Smooth muscle cell (in vitro differentiated cells): ENCODE data around the gene ADGRD2. TPM values are rescaled to one million over a fixed set of nuclear protein-coding genes. Genes with fewer than 3 reads are reported as not detected.

Source experiments
- DNase-seq: peaks from one replicate; lab custom pipeline; 2025; ENCODE audit not compliant: unreplicated experiment; lab: John Stamatoyannopoulos, UW
- H2AFZ ChIP-seq: fragments of 200-600 bp; sonication (generic); 2 replicates; pipeline ENCODE4 v1.6.0; 2016; ENCODE audit warnings: antibody characterized with exemption, low read depth, mild to moderate bottlenecking
- H3F3A ChIP-seq: fragments of 200-600 bp; sonication (generic); 2 replicates; pipeline ENCODE4 v1.6.0; 2017; ENCODE audit warnings: antibody characterized with exemption, low read depth
- H3K27ac ChIP-seq: fragments of 200-600 bp; sonication (generic); 2 replicates; pipeline ENCODE4 v1.5.1; 2016; ENCODE audit warnings: low read depth, mild to moderate bottlenecking
- H3K27me3 ChIP-seq: fragments of 200-600 bp; sonication (generic); 2 replicates; pipeline ENCODE4 v1.6.1; 2016; ENCODE audit warnings: low read depth, mild to moderate bottlenecking
- H3K36me3 ChIP-seq: fragments of 200-600 bp; sonication (generic); 2 replicates; pipeline ENCODE4 v1.5.1; 2016; ENCODE audit warnings: low read depth
- H3K4me1 ChIP-seq: fragments of 200-600 bp; sonication (generic); 2 replicates; pipeline ENCODE4 v1.5.1; 2016; ENCODE audit warnings: low read depth
- H3K4me2 ChIP-seq: fragments of 200-600 bp; sonication (generic); 2 replicates; pipeline ENCODE4 v1.6.0; 2016; ENCODE audit warnings: mild to moderate bottlenecking
- H3K4me3 ChIP-seq: fragments of 200-600 bp; sonication (generic); 2 replicates; pipeline ENCODE4 v1.5.1; 2016; ENCODE audit warnings: mild to moderate bottlenecking
- H3K79me2 ChIP-seq: fragments of 200-600 bp; sonication (generic); 2 replicates; pipeline ENCODE4 v1.6.0; 2016; ENCODE audit warnings: low read depth, mild to moderate bottlenecking
- H3K9ac ChIP-seq: fragments of 200-600 bp; sonication (generic); 2 replicates; pipeline ENCODE4 v1.6.0; 2016; ENCODE audit warnings: low read depth
- H3K9me3 ChIP-seq: fragments of 200-600 bp; sonication (generic); replicated peaks from 2 replicates; pipeline ENCODE4 v1.5.1; 2016; ENCODE audit warnings: low read depth
- H4K20me1 ChIP-seq: fragments of 200-600 bp; sonication (generic); 2 replicates; pipeline ENCODE4 v1.6.0; 2016; ENCODE audit warnings: low read depth
- CTCF ChIP-seq: fragments of 200-600 bp; sonication (generic); IDR thresholded peaks from 2 replicates; pipeline ENCODE4 v1.5.1; 2017; ENCODE audit warnings: borderline replicate concordance, mild to moderate bottlenecking, antibody characterized with exemption; ENCODE audit not compliant: insufficient read depth, poor library complexity, severe bottlenecking
- WGBS: methylation state at CpG from one replicate; pipeline ENCODE4 v1.1.7; 2016; ENCODE audit warnings: low lambda C conversion rate; 5-methylcytosine and 5-hydroxymethylcytosine counted together
- polyA plus RNA-seq: library from polyadenylated mRNA; unstranded; fragments of >200 nt; fragmentation: Nextera tagmentation; extraction: Ambion mirVana; gene quantifications from 2 replicates; pipeline ENCODE4 v1.2.1, GENCODE V29; 2016
- total RNA-seq: library from RNA; depleted of rRNA; stranded (reverse); fragments of >200 nt; gene quantifications from 2 replicates; pipeline ENCODE4 v1.2.3, GENCODE V29; 2014

The ADGRD2 gene
- total and polyA plus RNA-seq, 2 experiments from 2014 or later: not detected

- 94% methylated on average over 7 of the region's 7 CpGs for whole genome bisulfite sequencing
Observed at GRCh38 chr9:124426361-124426760, 23.9 kb upstream of the ADGRD2 start.

GRCh38 chr9:124427281-124427680 lies 23.0 kb upstream of the ADGRD2 start:
- no peaks in the 10 kb centered on the region for H3K27me3 ChIP-seq
- no peak overlapping the region for H2AFZ ChIP-seq
- no peak overlapping the region for H3K4me3 ChIP-seq
- WGBS: 63% methylated on average over 4 of the region's 4 CpGs
- no peaks in the 10 kb centered on the region for H3K36me3 ChIP-seq
- no peak for TF ChIP-seq CTCF
- no peak overlapping the region for H3K27ac ChIP-seq
- no peaks in the 10 kb centered on the region for H4K20me1 ChIP-seq
- no peaks in the 10 kb centered on the region for H3K4me1 ChIP-seq
- H3K79me2 ChIP-seq: no peaks in the 10 kb centered on the region
- DNase-seq: no peak
- no peak overlapping the region for H3K4me2 ChIP-seq
- H3F3A ChIP-seq: no peaks in the 10 kb centered on the region
- H3K9me3 ChIP-seq: no peaks in the 10 kb centered on the region
- no peak overlapping the region for H3K9ac ChIP-seq

More at GRCh38 chr9:124426361-124426760, 23.9 kb upstream of the ADGRD2 start:
- H3F3A ChIP-seq: no peaks in the 10 kb centered on the region
- H3K27ac ChIP-seq: no peak overlapping the region
- no peak for DNase-seq
- no peak overlapping the region for H3K9ac ChIP-seq
- TF ChIP-seq CTCF: no peak
- H3K4me3 ChIP-seq: no peak overlapping the region
- H3K9me3 ChIP-seq: no peaks in the 10 kb centered on the region
- no peaks in the 10 kb centered on the region for H3K36me3 ChIP-seq
- no peaks in the 10 kb centered on the region for H4K20me1 ChIP-seq
- no peaks in the 10 kb centered on the region for H3K79me2 ChIP-seq
- H3K4me1 ChIP-seq: no peaks in the 10 kb centered on the region
- no peak overlapping the region for H3K4me2 ChIP-seq
- H2AFZ ChIP-seq: no peak overlapping the region
- no peaks in the 10 kb centered on the region for H3K27me3 ChIP-seq

GRCh38 chr9:124428751-124429529 lies 21.3 kb upstream of the ADGRD2 start:
- no peaks in the 10 kb centered on the region for H3F3A ChIP-seq
- H4K20me1 ChIP-seq: no peaks in the 10 kb centered on the region
- DNase-seq: no peak
- no peaks in the 10 kb centered on the region for H3K4me1 ChIP-seq
- H3K4me3 ChIP-seq: no peak overlapping the region
- 90% methylated on average over 28 of the region's 28 CpGs for WGBS
- H3K9me3 ChIP-seq: no peaks in the 10 kb centered on the region
- no peak overlapping the region for H3K27ac ChIP-seq
- H3K9ac ChIP-seq: no peak overlapping the region
- no peak for TF ChIP-seq CTCF
- H3K27me3 ChIP-seq: no peaks in the 10 kb centered on the region
- H2AFZ ChIP-seq: no peak overlapping the region
- H3K36me3 ChIP-seq: no peaks in the 10 kb centered on the region
- H3K4me2 ChIP-seq: no peak overlapping the region
- H3K79me2 ChIP-seq: no peaks in the 10 kb centered on the region

- Histone ChIP-seq H3K79me2 (no peaks in the 10 kb centered on the region), H3K9me3 (no peaks in the 10 kb centered on the region), H2AFZ (no peak overlapping the region), H3K4me1 (no peaks in the 10 kb centered on the region), H3K4me2 (no peak overlapping the region), H3K36me3 (no peaks in the 10 kb centered on the region), H3F3A (no peaks in the 10 kb centered on the region), H4K20me1 (no peaks in the 10 kb centered on the region), H3K27me3 (no peaks in the 10 kb centered on the region), H3K9ac (no peak overlapping the region), H3K27ac (no peak overlapping the region), H3K4me3 (no peak overlapping the region)
- DNase-seq: no peak
- TF ChIP-seq CTCF: no peak
- WGBS: 78% methylated on average over 4 of the region's 4 CpGs
Observed at GRCh38 chr9:124429530-124429867, 20.8 kb upstream of the ADGRD2 start.
